OCI-LY1 (cell line): ENCODE measurements around the gene RNF13.

Source experiments
- H2AFZ ChIP-seq: fragments of 200-600 bp; sonication (generic), shearing (Covaris generic); 2 replicates; pipeline ENCODE4 v1.6.0; 2014; ENCODE audit warnings: antibody characterized with exemption, mild to moderate bottlenecking, low read length
- H3F3A ChIP-seq: fragments of 200-600 bp; sonication (generic), shearing (Covaris generic); 2 replicates; pipeline ENCODE4 v1.6.0; 2014; ENCODE audit warnings: mild to moderate bottlenecking, antibody characterized with exemption, low read length, moderate library complexity; ENCODE audit not compliant: insufficient read depth
- H3K27ac ChIP-seq: fragments of 200-600 bp; sonication (generic); 2 replicates; pipeline ENCODE4 v1.5.1; 2014; ENCODE audit warnings: low read length, mixed run types, mild to moderate bottlenecking, low read depth; ENCODE audit not compliant: poor library complexity, severe bottlenecking
- H3K27me3 ChIP-seq: fragments of 200-600 bp; sonication (generic); 2 replicates; pipeline ENCODE4 v1.6.0; 2014; ENCODE audit warnings: antibody characterized with exemption, mild to moderate bottlenecking, low read length, moderate library complexity; ENCODE audit not compliant: insufficient read depth
- H3K36me3 ChIP-seq: fragments of 200-600 bp; sonication (generic); 2 replicates; pipeline ENCODE4 v1.6.1; 2014; ENCODE audit warnings: mild to moderate bottlenecking, antibody characterized with exemption, low read length, moderate library complexity, mixed read lengths; ENCODE audit not compliant: insufficient read depth
- H3K4me1 ChIP-seq: fragments of 200-600 bp; sonication (generic); 2 replicates; pipeline ENCODE4 v1.5.1; 2014; ENCODE audit warnings: mild to moderate bottlenecking, low read length, moderate library complexity; ENCODE audit not compliant: insufficient read depth, severe bottlenecking
- H3K4me2 ChIP-seq: fragments of 200-600 bp; sonication (generic), shearing (Covaris generic); 2 replicates; pipeline ENCODE4 v1.6.1; 2014; ENCODE audit warnings: low read length
- H3K4me3 ChIP-seq: fragments of 200-600 bp; sonication (generic); 2 replicates; pipeline ENCODE4 v1.5.1; 2014; ENCODE audit warnings: low read length, low read depth, mild to moderate bottlenecking, mixed read lengths; ENCODE audit not compliant: poor library complexity, severe bottlenecking
- H3K79me2 ChIP-seq: fragments of 200-600 bp; shearing (Covaris generic); 2 replicates; pipeline ENCODE4 v1.6.1; 2016; ENCODE audit warnings: mixed run types, low read length, mixed read lengths; ENCODE audit not compliant: insufficient read depth
- H3K9ac ChIP-seq: fragments of 200-600 bp; sonication (generic), shearing (Covaris generic); 2 replicates; pipeline ENCODE4 v1.6.1; 2014; ENCODE audit warnings: mild to moderate bottlenecking, low read length, mixed read lengths
- H3K9me2 ChIP-seq: fragments of 200-600 bp; sonication (generic), shearing (Covaris generic); 2 replicates; pipeline ENCODE4 v1.6.1; 2014; ENCODE audit warnings: low read depth, mild to moderate bottlenecking, low read length, mixed read lengths
- H3K9me3 ChIP-seq: fragments of 200-600 bp; shearing (Covaris generic); 2 replicates; pipeline ENCODE4 v1.6.1; 2014; ENCODE audit warnings: low read length, mixed read lengths
- H4K20me1 ChIP-seq: fragments of 200-600 bp; sonication (generic), shearing (Covaris generic); 2 replicates; pipeline ENCODE4 v1.6.0; 2016; ENCODE audit warnings: mild to moderate bottlenecking, low read length; ENCODE audit not compliant: insufficient read depth
- CTCF ChIP-seq: fragments of 200-600 bp; sonication (generic), shearing (Covaris generic); IDR thresholded peaks from 2 replicates; pipeline ENCODE4 v1.5.1; 2017; ENCODE audit warnings: mild to moderate bottlenecking, antibody characterized with exemption, low read length, moderate library complexity, mixed read lengths
- EZH2 ChIP-seq: fragments of 200-600 bp; sonication (generic), shearing (Covaris generic); IDR thresholded peaks from 2 replicates; pipeline ENCODE4 v1.8.0; 2017; ENCODE audit warnings: borderline replicate concordance, mixed run types, mild to moderate bottlenecking, antibody characterized with exemption, low read length, moderate library complexity, mixed read lengths

Gene RNF13

DNA sequence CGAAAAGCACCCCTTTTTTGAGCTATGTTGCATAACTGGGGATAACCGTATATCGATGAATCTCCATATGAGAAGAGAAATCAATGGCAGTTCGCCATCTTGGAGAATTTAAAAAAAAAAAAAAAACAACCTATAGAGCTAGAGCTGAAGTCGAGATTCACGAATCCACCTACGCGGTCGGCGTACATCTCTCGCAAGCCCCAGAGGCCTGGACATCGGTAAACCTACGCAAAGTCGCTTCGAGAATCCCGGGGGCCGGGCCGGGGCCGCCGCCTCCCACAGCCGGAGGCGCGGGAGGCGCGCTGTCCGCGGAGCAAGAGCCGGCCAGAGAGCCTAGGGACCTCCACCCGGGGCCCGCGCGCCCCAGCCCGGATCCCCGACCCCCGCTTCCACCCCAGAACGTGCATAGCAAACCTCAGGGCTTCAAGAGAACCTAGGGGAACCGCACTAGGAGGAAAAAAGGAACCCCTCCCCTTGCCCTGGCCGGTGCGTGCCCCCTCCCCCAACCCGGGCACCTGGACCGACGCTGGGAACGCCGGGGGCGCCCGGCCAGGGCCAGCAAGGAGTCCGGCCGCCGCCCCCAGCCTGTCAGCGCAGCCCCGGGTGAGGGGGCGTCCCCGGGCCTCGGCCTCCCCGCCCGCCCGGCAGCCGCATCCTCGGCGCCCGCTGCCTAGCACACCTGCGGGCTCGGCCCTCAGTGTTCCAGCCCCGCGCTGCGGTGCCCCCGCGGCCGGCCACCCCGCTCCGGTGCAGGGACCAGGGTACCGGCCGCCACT, 157.1 kb downstream of the RNF13 start:
- no peak overlapping the region; the same call in 1 of the 2 replicates for H2AFZ ChIP-seq
- H3K9ac ChIP-seq: peak overlapping the region; percentile 85
- H3K27ac ChIP-seq: no peak overlapping the region
- H3F3A ChIP-seq: no peaks in the 10 kb centered on the region
- peak overlapping the region; percentile 91 for H3K4me3 ChIP-seq
- H3K4me1 ChIP-seq: peaks cover 32% of the 10 kb centered on the region
- H4K20me1 ChIP-seq: no peaks in the 10 kb centered on the region
- peaks cover 11% of the 10 kb centered on the region; the same call in 1 of the 2 replicates for H3K36me3 ChIP-seq
- H3K79me2 ChIP-seq: no peaks in the 10 kb centered on the region
- H3K9me2 ChIP-seq: no peaks in the 10 kb centered on the region
- peak overlapping the region; percentile 73 for H3K4me2 ChIP-seq
- no peaks in the 10 kb centered on the region for H3K27me3 ChIP-seq
- TF ChIP-seq EZH2 (no peak), CTCF (no peak)
- H3K9me3 ChIP-seq: no peaks in the 10 kb centered on the region

DNA sequence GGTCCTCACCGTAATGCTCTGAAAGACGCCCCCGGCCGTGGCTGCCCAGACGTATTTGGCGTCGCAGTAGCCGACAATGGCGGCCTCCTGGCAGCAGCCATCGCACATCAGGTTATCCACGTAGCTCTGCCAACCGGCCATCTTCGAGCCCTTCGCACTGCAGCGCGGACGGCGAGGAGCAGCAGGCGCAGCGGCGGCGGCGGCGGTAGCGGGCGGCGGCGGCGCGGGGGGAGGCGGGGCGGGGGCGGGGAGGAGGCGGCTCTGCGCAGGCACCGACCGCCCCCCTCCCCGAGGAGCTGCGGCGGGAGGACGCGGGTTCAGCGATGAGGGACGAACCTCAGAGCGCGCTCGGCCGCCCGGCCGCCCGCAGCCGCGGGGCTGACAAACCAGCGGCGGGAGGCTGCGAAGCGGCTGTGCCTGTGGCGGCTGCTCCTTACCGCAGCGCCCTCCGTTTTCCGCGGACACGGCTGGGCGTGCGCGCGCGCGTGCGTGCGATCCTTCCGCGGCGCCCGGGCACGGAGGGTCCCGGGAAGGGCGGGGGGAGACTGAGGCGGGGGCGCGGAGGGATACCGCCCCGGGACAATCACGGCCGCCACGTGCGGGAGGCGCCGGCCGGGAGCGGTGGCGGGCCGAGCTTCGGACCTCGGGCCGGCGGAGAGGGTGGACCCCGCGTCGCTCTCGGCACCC, 157.8 kb downstream of the RNF13 start, which contains the start of gene PFN2:
PFN2 (minus strand) TSS at position 180 of the 687 bp plus-strand sequence; CDS start at position 141, 39 bp downstream.
- Histone ChIP-seq H3K9me2 (no peaks in the 10 kb centered on the region), H2AFZ (peak within 1 kb of the TSS; percentile 10; the same call in 1 of the 2 replicates), H3K79me2 (no peaks in the 10 kb centered on the region), H3K9me3 (no peaks in the 10 kb centered on the region), H4K20me1 (no peaks in the 10 kb centered on the region), H3F3A (no peaks in the 10 kb centered on the region), H3K4me2 (peak within 1 kb of the TSS; percentile 73), H3K4me3 (peak within 1 kb of the TSS; percentile 91), H3K27ac (no peak within 1 kb of the TSS), H3K27me3 (no peaks in the 10 kb centered on the region), H3K4me1 (peaks cover 32% of the 10 kb centered on the region), H3K9ac (peak within 1 kb of the TSS; percentile 85), H3K36me3 (peaks cover 6% of the 10 kb centered on the region; the same call in 1 of the 2 replicates)
- TF ChIP-seq CTCF: no peak
- no peak for TF ChIP-seq EZH2

- Histone ChIP-seq H3K9me2 (no peaks in the 10 kb centered on the region), H3F3A (no peaks in the 10 kb centered on the region), H3K79me2 (no peaks in the 10 kb centered on the region), H3K4me1 (peaks cover 32% of the 10 kb centered on the region), H3K4me3 (peak overlapping the region; percentile 91), H3K27me3 (no peaks in the 10 kb centered on the region), H3K36me3 (no peaks in the 10 kb centered on the region; the same call in 1 of the 2 replicates), H3K9me3 (no peaks in the 10 kb centered on the region), H3K9ac (peak overlapping the region; percentile 64), H3K4me2 (peak overlapping the region; percentile 73), H2AFZ (0 out of 2 replicates have a peak overlapping the region, but pooled peaks have one; percentile 10), H3K27ac (no peak overlapping the region), H4K20me1 (no peaks in the 10 kb centered on the region)
- TF ChIP-seq EZH2 (no peak), CTCF (no peak)
These were observed 158.5 kb downstream of the RNF13 start for GRCh38 chr3:149971403-149972075.
